ENCODE measurements around the gene PCOLCE2.
A peak's percentile ranks its signal among the peaks of the same experiment; 100 is the strongest.

Gene PCOLCE2

DNA sequence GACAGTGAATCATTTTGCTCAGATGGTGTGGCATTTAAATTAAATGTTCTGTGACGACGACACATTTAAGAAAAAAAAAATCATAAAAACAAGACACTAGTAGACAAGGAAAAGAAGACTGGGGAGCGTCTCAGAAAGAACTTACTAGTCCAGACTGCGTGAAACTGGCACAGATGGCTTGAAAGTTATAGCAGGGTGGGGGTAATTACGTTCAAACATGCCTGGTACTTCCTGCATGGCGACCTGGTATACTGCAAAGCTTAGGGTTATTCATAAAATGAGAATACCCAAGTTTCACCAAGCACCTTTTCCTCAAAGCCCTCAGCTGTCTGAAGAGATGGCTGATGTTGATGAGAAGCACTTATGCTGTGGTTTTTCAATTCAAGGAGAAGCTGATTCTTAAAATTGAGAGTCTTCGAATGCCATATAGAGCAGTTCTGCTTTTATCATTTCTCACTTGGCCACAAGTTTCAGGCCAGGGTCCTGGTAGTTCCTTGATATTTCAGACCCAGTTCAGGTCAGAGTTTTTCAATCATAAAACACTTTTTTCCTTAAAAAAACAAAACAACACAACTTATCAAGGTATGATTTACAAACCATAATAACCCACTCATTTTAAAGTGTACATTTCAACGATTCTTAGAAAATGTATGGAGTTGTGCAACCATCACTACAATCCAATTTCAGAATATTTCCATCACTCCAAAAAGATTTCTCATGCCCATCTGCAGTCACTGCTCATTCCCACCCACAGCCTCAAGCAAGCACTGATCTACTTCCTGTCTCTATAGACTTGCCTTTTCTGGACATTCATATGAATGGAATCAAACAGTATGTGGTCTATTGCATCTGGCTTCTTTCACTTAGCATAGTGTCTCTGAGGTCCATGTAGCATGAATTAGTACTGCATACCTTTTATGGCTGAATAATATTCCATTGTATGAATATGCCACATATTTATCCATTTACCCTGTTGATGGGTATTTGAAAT lies 24.7 kb downstream of the PCOLCE2 start:
- no peak for DNase-seq (ENCODE audit: low read depth)

DNA sequence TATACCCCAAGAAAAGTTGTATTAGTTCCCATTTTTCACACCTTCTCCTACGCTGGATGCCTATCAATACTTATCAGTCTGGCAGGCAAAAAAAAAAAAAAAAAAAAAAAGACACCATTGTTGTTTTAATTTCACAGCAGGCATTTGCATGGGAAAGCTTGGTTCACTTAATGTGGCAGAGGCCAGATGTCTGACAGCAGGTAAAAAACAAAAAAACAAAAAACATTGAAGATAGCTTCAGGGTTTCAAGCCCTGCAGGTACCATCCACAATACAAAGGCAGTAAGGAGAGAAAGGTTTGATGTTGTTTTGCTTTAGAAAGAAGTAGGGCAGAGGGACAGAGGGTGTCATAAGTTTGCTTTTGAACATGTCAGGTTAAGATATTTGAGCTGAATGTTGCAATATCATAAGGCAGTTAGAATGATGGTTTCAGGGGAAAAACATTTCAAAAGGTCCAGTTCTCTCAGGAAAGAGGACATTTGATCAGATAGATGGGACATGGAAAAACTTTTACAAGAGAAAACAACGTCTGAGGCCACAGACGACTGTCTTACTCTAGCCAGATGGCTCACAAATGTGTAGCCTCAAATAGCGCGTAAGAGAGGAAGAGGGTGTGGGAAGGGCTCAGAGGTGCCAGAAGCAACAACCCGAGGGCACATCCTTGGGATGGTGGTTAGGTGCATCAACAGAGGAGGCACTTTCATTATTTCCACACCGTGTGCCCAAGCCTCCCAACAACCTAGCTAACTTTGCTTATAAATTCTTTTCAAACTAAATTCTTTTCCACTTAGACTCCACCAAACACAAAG lies 25.7 kb downstream of the PCOLCE2 start:
- DNase-seq (ENCODE audit: low read depth) = no peak

DNA sequence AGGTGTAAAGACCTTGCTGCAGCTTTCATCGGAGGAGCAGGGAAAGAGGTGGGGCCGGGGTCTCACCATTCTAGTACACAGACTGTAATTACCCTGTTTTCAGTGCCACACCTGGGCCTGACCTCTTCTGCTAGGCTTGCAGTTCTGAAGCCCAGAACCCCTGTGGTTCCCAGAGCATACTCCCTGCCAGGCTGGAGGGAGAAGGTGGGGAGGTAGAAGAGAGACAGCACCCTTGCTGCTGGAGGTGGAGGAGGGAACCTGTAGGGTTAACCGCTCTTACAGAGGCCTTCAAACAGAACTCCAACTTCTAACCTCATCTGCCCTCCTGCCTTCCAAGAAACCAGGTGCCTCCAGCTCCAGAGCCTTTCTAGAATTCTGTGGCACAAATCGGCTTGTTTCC lies 27.0 kb downstream of the PCOLCE2 start:
- no peak for DNase-seq (ENCODE audit: low read depth)

DNA sequence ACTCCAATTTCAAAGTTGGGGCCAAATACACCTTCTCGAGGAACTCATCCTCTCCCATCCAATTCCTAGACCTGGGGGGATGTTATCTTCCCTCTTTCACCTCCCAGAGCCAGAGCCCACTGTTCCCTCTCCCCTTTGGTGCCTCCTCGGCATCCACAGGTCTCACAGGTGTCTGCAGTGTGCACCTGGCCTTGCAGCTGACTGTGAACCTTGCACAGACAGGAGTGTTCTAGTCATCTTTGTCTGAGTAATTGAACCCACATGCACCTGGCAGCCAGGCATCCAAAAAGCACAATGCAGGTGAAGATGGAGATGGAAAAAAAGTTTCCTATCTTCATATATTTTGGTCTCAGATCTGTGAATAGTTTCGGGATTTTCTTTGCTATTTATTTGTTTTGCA lies 30.8 kb downstream of the PCOLCE2 start:
- DNase-seq (ENCODE audit: low read depth) = no peak

DNA sequence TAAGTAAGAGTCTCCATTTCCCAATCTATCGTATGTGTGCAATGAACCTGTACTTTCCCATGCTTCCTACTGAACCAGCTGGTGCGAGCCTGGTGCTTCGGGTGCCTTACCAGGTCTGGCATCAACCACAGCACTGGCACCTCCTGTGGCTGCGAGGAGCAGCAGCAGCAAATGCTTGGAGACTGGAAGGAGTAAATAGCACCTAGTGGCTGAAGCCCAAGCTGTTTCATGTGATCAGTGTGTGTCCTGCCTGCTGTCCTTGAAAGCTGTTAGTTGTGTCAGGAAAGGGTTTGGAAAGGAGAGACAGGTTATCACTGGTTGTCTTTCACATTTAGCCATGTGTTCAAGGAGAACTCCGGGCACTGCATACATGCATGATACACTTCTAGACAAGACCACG lies 31.8 kb downstream of the PCOLCE2 start:
- DNase-seq (ENCODE audit: low read depth) = no peak

DNA sequence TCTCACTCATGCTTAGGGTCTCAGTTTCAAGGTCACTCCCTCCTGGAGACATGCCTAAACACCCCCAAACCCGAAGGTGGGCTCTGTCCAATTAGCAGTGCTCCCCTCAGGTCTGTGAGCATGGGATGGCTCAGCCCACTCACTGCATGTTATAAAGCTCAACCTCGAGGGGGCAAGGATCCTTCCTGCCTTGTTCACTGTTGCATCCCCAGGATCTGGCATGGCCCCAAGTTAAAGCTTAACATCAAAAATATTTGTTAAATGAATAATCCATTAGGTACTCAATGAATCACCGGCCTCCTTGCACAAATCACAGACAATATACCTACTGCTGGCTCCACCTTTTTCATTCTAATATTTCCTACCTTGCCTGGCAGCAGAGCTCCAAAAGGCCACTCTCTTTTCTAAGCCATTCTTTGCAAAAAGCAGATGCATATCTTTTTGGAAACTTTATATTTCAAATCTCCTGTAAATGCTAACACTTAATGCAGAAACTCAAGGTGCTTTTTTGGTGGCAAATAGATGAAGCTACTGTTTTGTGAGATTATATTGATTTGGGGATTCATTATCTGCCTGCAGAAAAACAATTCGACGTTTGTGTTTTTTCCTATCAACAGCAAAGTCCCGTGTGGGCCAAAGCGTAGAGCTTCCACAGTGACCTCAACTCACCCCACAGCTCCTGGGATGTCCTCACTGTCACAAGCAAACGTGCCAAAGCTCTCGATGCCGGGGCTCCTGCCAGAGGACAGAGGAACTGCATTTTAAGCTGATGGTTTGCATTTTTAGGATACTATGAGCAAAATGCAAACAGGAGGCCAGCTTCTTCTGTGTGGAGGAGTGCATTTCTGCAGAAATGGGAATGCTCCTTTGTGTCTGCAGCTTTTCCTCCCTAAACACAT lies 35.4 kb downstream of the PCOLCE2 start:
- no peak for DNase-seq (ENCODE audit: low read depth)

DNA sequence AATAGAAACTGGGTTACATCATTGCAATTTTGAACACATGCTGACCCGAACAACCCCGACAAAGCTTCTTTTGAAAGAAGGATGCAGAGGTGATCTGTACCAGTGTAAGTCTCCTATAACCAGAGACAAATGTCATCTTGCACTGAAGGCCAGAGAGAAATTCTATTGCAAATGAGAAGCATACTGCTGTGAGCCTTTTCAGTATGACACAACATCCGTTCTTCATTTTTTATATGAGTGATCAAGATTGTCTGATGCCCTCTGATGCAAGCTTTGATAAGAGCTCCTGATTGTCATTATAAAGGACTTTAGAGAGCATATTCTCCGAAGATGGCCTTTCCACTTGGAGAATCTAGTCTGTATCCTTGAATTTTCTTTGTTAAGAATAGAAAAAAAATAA lies 36.9 kb downstream of the PCOLCE2 start:
- no peak for DNase-seq (ENCODE audit: low read depth)

DNA sequence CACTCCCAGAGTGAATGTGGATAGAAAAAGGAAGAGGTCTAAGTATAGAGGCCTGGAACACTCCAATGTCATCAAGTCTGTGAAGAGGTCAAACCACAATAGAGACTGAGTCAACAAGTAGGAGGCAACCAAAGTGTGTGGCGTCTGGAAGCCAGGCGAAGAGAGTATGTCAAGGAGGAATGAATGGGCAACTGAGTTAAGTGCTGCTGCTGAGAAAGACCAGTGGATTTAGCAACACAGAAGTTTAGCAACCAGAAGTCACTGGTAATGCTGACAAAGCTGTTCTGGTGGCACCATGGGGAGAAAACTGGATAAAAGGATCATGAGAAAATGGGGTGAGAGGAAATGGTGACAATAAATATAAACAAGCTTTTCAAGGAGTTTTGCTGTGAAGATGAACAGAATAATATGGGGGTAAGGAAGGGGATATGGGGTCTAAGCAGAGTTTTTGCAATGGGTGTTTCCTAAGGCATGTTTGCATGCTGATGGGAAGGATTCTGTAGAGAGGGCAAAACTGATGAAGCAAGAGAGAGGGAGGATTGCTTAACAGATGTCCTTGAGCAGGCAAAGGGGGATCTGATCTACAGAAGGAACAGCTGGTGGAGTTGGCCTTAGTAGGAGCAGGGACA lies 38.4 kb downstream of the PCOLCE2 start:
- DNase-seq (ENCODE audit: low read depth) = no peak

DNA sequence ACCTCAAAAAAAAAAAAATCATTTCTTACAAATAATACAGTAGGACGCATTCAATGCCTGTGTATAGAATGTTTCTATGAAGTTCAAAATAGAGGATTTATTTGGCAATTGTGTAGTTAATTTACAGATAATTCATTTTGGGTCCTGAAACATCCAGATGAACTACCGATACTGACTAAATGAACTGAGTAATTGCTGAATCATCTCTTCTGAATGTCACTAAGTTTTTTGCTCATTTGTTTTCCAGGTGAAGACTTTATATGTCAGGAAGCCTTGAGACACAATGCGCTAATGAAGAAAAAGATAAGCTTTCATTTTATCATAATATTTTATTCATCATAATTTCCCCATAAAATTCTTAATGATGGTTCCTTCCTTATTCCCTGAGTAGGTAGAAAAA lies 39.7 kb downstream of the PCOLCE2 start:
- no peak for DNase-seq (ENCODE audit: low read depth)

DNA sequence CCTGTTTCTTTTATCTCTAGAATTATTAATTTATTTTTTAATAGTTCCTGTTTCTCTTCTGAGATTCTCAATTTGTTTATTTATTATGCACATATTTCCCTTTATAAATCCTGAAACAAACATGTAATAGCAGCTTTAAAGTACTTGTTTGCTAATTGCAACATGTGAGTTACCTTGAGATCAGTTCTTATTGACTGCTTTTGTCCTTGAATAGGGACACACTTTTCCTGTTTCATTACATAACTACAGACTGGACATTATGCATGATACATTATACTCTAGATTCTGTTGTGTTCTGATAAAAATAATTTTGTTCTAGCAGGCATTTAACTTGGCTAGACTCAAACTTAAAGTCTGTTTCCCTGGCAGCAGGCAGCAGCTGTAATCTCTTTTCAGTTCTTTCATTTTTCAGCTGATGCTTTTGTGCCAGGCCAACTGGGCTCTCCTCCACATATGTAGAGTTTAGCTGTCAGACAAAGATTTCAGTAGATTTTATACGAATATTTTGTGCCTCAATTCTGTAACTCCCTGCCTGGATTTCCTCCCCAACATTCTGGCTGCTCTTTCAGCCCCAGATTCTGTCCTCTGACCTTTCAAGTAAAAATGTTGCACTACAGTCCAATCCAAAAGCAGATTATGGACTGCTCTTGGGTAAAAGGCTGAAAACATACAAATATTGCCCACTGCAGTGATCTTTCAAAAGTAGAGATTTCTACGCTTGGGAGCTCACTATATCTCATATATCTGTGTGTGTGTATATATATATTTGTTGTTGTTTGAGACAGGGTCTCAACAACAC lies 41.9 kb downstream of the PCOLCE2 start:
- DNase-seq (ENCODE audit: low read depth) = no peak

DNA sequence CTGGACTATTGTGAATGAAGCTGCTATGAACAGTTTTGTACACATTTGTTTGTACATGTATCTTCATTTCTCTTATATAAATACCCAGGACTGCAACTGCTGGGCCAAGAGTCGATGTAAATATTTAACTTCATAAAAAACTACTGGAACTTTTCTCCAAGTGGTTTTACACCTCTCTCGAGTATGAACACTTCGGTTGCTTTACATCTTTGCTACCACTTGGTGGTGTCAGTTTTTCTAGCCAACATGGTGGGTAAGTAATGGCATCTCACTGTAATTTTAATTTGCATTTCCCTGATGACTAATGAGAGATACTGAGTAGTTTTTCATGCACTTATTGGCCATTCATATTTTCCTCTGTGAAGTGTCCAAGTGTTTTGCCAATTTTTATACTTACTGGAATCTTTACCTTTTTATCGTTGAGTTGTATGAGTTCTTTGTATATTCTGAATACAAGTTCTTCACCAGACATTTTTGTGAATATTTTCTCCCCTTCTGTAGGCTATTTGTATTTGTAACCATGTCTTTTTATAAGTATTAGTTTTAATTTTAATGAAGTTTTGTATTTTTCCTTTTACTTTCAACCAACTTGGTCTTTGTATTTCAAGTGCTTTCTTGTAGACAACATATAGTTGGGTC lies 44.4 kb downstream of the PCOLCE2 start:
- DNase-seq (ENCODE audit: low read depth) = no peak

DNA sequence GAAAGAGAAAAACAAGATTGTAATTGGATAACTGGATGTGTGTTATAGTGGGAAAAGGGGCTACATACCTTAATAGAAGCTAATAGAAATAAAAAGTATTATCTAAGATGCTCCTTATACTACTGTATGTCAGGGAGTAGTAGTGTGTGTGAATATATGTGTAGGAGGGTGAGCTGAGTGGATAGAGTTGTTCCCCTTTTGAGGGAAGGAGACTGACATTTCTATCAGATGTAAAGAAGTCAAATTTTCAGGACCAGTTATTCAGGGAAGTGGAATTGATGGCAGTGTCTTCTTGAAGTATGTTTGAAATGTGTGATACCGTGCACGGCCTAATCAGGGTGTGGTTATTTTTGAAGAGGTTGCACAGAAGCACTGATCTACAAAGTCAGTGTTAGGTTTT lies 49.1 kb downstream of the PCOLCE2 start:
- DNase-seq (ENCODE audit: low read depth) = no peak

DNA sequence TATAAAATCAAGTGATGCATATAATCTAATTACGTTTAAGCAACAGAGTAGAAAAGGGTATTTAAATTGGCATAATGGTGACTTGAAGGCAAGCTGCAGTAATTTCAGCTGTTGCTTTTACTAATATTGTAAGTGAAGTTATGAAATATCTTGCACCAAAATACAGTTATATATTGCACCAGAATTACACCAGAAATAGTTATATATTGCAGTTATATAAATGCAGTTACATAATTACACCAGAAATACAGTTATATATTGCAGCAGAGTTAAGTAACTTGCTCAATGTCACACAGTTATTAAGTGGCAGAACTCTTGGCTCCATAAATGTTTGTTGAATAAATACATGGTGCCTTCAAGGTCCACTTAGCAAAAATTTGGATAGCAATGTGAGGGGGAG lies 51.4 kb downstream of the PCOLCE2 start:
- DNase-seq (ENCODE audit: low read depth) = no peak

DNA sequence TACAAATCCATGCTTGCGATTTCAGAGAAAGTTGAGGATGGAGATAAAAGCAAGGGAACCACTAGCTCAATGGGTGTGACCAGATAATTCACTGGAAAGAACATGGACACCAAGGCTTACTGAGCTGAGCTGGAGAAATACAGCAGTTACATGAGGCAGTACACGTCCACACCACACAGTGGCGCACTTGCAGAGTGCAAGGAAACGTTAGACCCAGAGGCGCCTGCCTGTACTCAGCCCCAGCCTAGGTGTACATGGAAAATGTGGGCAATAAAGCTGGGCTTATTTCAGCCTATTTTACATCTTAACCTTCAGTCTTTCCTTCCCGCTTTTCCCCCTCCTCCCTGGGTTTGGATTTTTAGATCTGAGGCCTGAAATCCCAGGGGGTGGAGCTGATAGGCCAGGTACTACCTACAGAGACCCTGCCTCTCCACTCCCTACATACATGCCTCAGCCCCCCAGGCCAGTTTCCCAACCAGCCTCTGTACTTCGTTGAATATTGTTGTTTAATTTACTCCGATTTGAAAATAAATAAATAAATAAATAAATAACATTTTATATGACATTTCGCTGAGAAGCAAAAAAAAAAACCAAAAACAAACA lies 60.1 kb downstream of the PCOLCE2 start:
- DNase-seq (ENCODE audit: low read depth) = peak; percentile 4

DNA sequence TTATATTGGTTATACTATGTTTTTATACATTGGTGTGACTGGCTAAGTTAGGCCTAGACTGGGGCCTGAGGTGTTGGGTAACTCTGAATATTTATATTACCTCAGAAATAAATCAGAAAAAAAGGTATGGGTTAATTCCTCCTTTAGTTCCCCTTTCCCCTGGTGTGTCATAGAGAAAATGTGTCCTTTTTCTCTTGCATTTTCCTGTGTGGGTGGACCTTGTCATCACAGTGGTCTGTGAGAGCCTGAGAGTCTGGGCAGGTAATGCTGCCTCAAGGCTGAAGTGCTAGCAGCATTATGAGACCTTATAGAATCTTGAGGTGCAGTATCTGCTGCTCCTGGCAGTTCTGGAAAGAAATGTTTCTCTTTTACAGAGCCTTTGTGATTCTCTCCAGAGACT lies 69.7 kb downstream of the PCOLCE2 start:
- DNase-seq (ENCODE audit: low read depth) = no peak

DNA sequence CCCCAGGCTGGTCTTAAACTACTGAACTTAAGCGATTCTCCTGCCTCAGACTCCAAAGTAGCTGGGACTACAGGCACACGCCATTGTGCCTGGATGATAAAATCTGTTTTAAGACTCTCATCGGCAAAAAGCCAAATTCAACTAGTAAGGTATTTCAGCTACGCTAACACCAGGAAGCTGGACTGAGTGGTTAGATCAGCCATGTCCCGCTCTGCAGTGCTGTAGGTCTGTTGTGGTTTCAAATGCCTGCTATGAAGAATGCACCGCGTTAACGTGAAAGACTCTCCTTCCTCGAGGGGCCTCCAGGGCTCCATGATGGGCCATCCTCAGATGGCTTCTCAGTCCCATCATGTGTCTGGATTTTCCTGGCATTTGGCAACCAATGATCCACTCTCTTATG lies 70.2 kb downstream of the PCOLCE2 start:
- no peak for DNase-seq (ENCODE audit: low read depth)

DNA sequence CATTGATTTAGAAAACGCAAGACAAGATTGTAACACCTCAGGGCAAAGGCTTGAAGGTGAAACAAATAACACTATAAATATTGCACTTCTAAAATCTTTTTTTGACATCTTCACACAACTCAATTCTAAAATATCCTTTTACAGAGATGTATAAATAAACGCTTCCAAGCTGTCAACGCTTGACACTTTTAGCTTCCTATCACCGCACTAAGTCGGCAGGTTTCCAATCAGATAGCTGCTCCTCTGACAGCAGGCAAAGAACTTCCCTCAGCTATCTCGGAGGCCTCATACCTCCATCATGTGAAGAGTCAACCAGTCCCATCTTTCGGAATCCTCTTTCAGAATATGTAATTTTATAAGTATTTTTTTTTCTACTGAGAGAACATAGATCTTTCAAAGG lies 71.0 kb downstream of the PCOLCE2 start:
- DNase-seq (ENCODE audit: low read depth) = no peak

DNA sequence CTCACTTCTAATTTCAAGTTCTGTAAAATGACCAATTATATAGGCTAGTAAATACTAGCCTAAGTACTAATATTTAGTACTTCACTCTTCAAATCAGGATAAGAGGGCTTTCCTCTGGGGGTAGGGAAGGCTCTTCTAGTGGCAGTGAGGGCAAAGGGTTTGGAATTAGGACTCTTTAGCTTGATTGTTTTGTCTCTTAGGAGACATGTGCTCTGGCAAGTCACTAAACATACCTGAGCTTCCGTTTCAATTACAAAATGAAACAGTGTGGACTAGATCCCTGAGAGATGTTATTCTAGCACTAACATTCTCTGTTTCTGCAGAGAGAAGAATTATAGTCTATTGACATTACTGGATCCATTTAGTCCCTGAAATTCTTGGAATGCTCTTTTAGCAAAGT lies 71.5 kb downstream of the PCOLCE2 start:
- DNase-seq (ENCODE audit: low read depth) = no peak

DNA sequence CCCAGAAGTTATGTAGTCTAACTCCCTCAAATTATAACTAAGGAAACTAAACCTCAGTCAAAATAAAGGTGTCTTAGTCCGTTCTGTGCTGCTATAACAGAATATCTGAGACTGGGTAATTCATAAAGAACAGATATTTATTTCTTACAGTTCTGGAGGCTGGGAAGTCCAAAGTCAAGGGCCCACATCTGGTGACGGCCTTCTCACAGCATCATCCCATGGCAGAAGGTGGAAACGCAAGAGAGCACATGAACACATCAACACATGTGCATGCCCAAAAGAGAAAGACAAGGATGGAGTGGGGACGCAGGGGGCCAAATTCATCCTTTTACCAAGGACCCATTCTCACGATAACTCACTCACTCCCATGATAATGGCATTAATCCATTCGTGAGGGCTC lies 73.1 kb downstream of the PCOLCE2 start:
- DNase-seq (ENCODE audit: low read depth) = no peak

DNA sequence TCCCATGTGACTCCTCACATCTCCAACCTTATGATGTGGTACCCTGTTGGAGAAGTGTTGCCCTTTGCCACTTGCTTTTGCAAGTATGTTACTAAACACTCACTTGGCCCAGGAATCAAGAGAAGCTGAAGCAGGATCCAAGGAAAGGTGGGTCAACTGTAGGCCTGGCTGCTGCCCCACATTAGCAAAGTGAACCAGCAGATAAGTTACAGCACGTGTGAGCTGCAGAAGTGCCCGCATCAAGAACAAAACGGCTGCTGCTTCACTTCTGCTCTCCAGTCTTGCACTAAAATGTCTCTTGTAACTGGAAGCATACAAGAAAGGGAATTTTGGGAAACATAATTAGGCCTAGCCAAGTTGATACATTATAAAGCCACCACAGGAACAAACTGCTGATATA lies 79.6 kb downstream of the PCOLCE2 start:
- DNase-seq (ENCODE audit: low read depth) = no peak
